Caco-2 (cell line): ENCODE measurements around the gene IL34. TPM values are rescaled to one million over a fixed set of nuclear protein-coding genes. Genes with fewer than 3 reads are reported as not detected.

ENCODE experiments used
- BruUV-seq: library from RNA; stranded (reverse); fragments of 400-500 nt; replicated peaks from 2 replicates; lab custom pipeline; 2021; lab: Mats Ljungman, UMichigan
- CTCF ChIA-PET: fragments of 300-600 bp; sonication (Branson Sonifier 250); formaldehyde crosslinking; loops from one replicate; lab custom pipeline; 2022; ENCODE audit warnings: antibody characterized with exemption; lab: Charles Lee
- POLR2A ChIA-PET: fragments of 300-600 bp; sonication (Branson Sonifier 250); formaldehyde crosslinking; loops from one replicate; lab custom pipeline; 2022; ENCODE audit warnings: antibody characterized with exemption; lab: Charles Lee
- DNase-seq, 2 experiments: peaks; one replicate each; pipeline versions ENCODE4 v3.0.0 to v3.0.0-alpha.2; 2020 to 2022
- H3K27me3 ChIP-seq: replicated peaks from 2 replicates; pipeline ENCODE4 v1.6.0; 2011; ENCODE audit warnings: low read length; ENCODE audit not compliant: control insufficient read depth, insufficient read depth
- H3K36me3 ChIP-seq: 2 replicates; pipeline ENCODE4 v1.5.1; 2011; ENCODE audit warnings: low read length; ENCODE audit not compliant: control insufficient read depth, insufficient read depth
- H3K4me1 ChIP-seq: fragments of 250-450 bp; sonication (Bioruptor Pico); 2 replicates; pipeline ENCODE4 v1.5.1; 2020; ENCODE audit warnings: mild to moderate bottlenecking
- H3K4me3 ChIP-seq: 2 replicates; pipeline ENCODE4 v1.5.1; 2011; ENCODE audit warnings: low read depth, mild to moderate bottlenecking, control low read depth, low read length
- H3K9me3 ChIP-seq: fragments of 250-450 bp; sonication (Bioruptor Pico); 2 replicates; pipeline ENCODE4 v1.5.1; 2020; ENCODE audit warnings: mild to moderate bottlenecking, moderate library complexity
- H3K27ac Mint-ChIP-seq: one replicate; pipeline ENCODE4 v1.8.0; 2022; ENCODE audit warnings: mixed read lengths; ENCODE audit not compliant: unreplicated experiment
- H3K27me3 Mint-ChIP-seq: one replicate; pipeline ENCODE4 v1.8.0; 2022; ENCODE audit warnings: mixed read lengths; ENCODE audit not compliant: insufficient read depth, unreplicated experiment
- H3K36me3 Mint-ChIP-seq: one replicate; pipeline ENCODE4 v1.8.0; 2022; ENCODE audit warnings: mild to moderate bottlenecking, mixed read lengths; ENCODE audit not compliant: insufficient read depth, unreplicated experiment
- H3K4me1 Mint-ChIP-seq: one replicate; pipeline ENCODE4 v1.8.0; 2022; ENCODE audit warnings: low read depth, mixed read lengths; ENCODE audit not compliant: unreplicated experiment
- H3K4me3 Mint-ChIP-seq: one replicate; pipeline ENCODE4 v1.8.0; 2022; ENCODE audit warnings: mild to moderate bottlenecking, moderate library complexity, mixed read lengths; ENCODE audit not compliant: unreplicated experiment
- H3K9me3 Mint-ChIP-seq: one replicate; pipeline ENCODE4 v1.8.0; 2022; ENCODE audit warnings: mixed read lengths; ENCODE audit not compliant: unreplicated experiment
- intact Hi-C: fragments of 100-400 bp; cut with micrococcal nuclease; formaldehyde crosslinking; loops from one replicate; pipeline ENCODE4 v1.10.0; 2022; ENCODE audit not compliant: unreplicated experiment
- total RNA-seq: library from RNA; stranded (reverse); gene quantifications from 2 replicates; pipeline ENCODE4 v1.2.3, GENCODE V29; 2022
- TF ChIP-seq, protein P1 (sequence below), 2 experiments: fragments of 200-600 bp in 1 of 2; IDR thresholded peaks; 1 replicate in 1 of 2; 2 replicates in 1 of 2; pipeline versions ENCODE4 v1.5.1 to v1.8.0; 2011 to 2022; ENCODE audit warnings: antibody characterized with exemption in 1 of 2, control low read depth in 1 of 2, inconsistent platforms in 1 of 2, low read depth in 1 of 2, low read length in 1 of 2, mild to moderate bottlenecking in 1 of 2, moderate library complexity in 1 of 2; ENCODE audit not compliant: insufficient read depth in 1 of 2, severe bottlenecking in 1 of 2, unreplicated experiment in 1 of 2

IL34 gene
- total RNA-seq, 1 experiment from 2014 or later: 0.50 TPM

DNA sequence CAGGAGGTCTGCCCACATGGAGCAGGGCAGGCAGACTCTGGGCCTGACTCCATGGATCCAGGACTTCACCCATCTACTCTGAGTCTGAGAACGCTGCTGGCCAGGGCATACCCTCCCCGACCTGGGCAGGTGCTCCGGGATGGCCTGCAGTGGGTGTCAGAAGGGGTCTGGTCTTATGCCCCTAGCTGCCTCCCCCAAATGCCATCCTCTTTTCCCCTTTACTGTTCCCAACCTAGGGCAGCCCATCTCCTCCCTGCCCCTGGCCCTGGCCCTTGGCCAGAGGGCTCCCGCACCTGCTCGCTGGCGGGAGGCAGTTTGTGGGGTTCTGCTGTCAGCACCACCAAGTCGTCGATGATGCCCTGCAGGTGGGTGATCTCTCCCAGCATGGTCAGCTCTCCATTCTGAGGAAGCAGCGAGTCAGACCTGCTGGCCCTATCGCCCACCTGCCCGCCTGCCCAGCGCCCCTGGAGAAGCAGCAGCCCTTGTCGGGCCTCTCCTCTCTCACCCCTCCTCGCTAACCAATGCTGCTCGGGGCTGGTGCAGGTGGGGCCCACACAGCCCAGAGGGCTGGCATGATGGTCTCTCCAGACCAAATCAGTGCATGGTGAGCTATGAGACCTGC lies 31.3 kb downstream of the IL34 start:
- H3K9me3 Mint-ChIP-seq: no peaks in the 10 kb centered on the region
- ChIA-PET CTCF (no interaction called here), POLR2A (no interaction called here)
- no peak overlapping the region for H3K4me3 Mint-ChIP-seq
- intact Hi-C loops: no loop called here
- no peak for DNase-seq
- peaks cover 15% of the 10 kb centered on the region for H3K4me1 Mint-ChIP-seq
- H3K27me3 ChIP-seq: no peaks in the 10 kb centered on the region
- H3K9me3 ChIP-seq: no peaks in the 10 kb centered on the region
- H3K4me1 ChIP-seq: peaks cover 15% of the 10 kb centered on the region
- peaks cover 3% of the 10 kb centered on the region; the same call in 1 of the 2 replicates for H3K36me3 ChIP-seq
- no peak overlapping the region for H3K4me3 ChIP-seq
- H3K36me3 Mint-ChIP-seq: peaks cover 37% of the 10 kb centered on the region
- TF ChIP-seq, protein P1, sequence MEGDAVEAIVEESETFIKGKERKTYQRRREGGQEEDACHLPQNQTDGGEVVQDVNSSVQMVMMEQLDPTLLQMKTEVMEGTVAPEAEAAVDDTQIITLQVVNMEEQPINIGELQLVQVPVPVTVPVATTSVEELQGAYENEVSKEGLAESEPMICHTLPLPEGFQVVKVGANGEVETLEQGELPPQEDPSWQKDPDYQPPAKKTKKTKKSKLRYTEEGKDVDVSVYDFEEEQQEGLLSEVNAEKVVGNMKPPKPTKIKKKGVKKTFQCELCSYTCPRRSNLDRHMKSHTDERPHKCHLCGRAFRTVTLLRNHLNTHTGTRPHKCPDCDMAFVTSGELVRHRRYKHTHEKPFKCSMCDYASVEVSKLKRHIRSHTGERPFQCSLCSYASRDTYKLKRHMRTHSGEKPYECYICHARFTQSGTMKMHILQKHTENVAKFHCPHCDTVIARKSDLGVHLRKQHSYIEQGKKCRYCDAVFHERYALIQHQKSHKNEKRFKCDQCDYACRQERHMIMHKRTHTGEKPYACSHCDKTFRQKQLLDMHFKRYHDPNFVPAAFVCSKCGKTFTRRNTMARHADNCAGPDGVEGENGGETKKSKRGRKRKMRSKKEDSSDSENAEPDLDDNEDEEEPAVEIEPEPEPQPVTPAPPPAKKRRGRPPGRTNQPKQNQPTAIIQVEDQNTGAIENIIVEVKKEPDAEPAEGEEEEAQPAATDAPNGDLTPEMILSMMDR (IDR thresholded peaks at IDR 0.05; ENCODE audit: insufficient read depth in 1 of 2, low read depth in 1 of 2, low read length in 1 of 2, severe bottlenecking in 1 of 2, unreplicated experiment in 1 of 2): no peak
- H3K27ac Mint-ChIP-seq: no peak overlapping the region
- BruUV-seq: no TSS peak
- no peaks in the 10 kb centered on the region for H3K27me3 Mint-ChIP-seq

DNA sequence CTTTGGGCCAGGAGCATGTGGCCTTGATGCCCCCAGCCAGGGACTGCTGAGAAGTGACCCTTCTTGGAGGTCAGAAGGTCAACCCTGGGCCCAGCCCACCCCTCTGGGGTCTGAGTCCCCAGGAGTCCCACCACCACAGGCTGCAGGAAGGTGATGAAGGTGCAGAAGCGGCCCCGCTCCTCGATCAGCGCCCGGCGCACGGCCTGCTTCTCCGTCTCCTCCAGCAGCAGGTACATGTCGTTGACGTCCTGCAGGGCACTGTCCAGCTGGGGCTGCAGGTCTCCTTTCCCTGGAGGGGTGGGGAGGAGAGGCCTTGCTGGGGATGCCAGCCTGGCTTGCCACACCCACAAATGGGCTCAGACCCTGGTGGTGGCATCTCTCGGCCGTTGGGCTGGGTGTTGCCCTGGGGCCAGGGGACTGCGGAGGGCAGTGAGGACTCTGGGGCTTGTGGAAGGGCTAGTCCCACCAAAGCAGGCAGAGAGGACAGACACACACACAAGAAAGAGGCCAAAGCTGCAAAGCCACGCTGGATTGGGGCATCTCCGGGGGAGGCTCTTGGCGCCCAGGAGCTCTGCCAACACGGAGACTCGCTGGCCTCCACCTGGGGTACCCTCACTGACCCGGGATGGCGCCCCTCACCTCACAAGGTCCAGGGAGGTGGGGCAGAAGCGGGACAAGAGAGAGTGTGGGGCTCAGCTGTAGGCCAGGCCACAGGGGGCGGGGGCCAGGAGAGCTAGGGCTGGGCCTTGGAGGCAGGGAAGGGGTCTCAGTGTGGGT lies 31.9 kb downstream of the IL34 start:
- Mint-ChIP-seq H3K4me3 (no peak overlapping the region), H3K4me1 (peaks cover 18% of the 10 kb centered on the region), H3K9me3 (no peaks in the 10 kb centered on the region), H3K36me3 (peaks cover 30% of the 10 kb centered on the region), H3K27me3 (no peaks in the 10 kb centered on the region), H3K27ac (peak overlapping the region; percentile 74)
- Histone ChIP-seq H3K9me3 (no peaks in the 10 kb centered on the region), H3K36me3 (peaks cover 6% of the 10 kb centered on the region), H3K4me1 (peaks cover 20% of the 10 kb centered on the region), H3K4me3 (no peak overlapping the region), H3K27me3 (no peaks in the 10 kb centered on the region)
- ChIA-PET CTCF (no interaction called here), POLR2A (no interaction called here)
- no TSS peak for BruUV-seq
- intact Hi-C loops: no loop called here
- TF ChIP-seq, protein P1 (IDR thresholded peaks at IDR 0.05; ENCODE audit: insufficient read depth in 1 of 2, low read depth in 1 of 2, low read length in 1 of 2, severe bottlenecking in 1 of 2, unreplicated experiment in 1 of 2): no peak
- no peak for DNase-seq

DNA sequence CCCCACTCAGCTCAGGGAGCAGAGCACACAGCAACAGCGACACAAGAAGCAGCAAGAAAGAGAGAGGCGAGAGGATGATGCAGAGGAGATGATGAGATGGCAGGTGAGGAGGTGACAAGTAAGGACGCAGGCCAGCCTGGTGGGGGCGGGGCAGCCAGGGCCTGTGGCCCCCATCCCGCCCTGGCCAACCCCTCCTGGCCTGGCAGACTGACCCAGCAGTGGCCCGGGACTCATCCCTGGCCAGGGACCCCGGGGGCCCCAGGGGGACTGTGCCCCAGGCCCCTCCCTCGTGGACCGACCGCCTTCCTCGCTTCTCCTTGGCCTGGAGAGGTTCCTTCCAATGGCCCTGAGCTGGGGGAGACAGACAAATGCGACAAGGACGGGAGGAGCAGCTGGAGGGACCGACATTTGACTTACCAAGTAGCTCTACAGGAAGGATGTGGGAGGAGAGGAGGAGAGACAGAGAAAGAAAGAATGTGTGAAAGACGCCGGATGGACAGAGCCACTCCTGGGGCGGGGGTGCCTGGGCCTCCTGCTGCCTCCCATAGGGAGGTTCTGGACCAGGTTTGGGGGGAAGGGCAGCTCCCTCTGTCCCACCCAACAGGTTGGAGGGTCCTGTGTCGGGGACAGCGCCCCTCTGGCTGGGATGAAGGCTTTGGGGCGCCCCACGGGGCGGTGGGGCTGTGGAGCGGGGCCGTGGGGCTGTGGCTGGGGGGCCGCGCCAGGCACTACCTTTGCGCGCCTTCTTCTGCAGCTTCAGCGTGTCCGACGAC lies 32.7 kb downstream of the IL34 start:
- DNase-seq: no peak
- ChIA-PET POLR2A (interaction anchor here (0.6 kb wide), 1 partner anchor 73 kb away, joined by 3 read pairs; no protein-coding TSS in a partner anchor), CTCF (no interaction called here)
- Mint-ChIP-seq H3K4me3 (no peak overlapping the region), H3K27me3 (no peaks in the 10 kb centered on the region), H3K27ac (peak overlapping the region; percentile 74), H3K9me3 (no peaks in the 10 kb centered on the region), H3K4me1 (peaks cover 18% of the 10 kb centered on the region), H3K36me3 (peaks cover 30% of the 10 kb centered on the region)
- peaks cover 20% of the 10 kb centered on the region for H3K4me1 ChIP-seq
- no peak overlapping the region for H3K4me3 ChIP-seq
- H3K36me3 ChIP-seq: peaks cover 6% of the 10 kb centered on the region
- no TSS peak for BruUV-seq
- intact Hi-C loops: no loop called here
- no peaks in the 10 kb centered on the region for H3K27me3 ChIP-seq
- no peaks in the 10 kb centered on the region for H3K9me3 ChIP-seq
- TF ChIP-seq, protein P1 (IDR thresholded peaks at IDR 0.05; ENCODE audit: insufficient read depth in 1 of 2, low read depth in 1 of 2, low read length in 1 of 2, severe bottlenecking in 1 of 2, unreplicated experiment in 1 of 2): no peak
